ENCODE measurements around the gene PDE6H.

PDE6H gene

DNA sequence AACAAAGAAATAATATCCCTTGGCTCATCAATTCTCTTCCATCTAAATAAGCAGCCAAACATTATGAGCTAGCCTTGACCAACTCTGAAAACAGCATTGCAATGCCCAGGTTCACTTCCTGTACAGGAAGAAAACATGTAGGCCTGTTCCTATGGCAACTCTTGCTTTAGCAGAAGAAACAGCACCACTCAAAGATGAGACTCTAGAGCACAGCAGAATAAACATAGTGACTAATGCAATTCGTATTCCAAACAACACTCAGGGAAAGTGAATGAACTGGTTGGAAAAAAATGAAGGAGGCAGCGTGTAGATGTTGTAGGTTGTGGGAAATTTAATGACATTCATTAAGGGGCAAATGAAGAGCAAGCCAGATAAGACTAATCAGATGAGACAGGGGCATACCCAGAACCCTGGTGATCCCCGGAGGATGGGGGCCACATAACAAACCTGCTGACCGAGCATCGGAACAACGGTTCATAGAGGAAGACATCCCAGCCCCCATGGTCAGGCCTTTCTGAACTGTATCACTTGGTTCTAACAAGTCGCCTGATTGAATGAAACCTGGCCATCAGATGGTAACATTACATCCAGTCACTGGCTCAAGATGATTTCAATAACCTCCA lies 20.4 kb upstream of the PDE6H start:
- peak; percentile 65 for DNase-seq

GRCh38 chr12:14953752-14954151 lies 19.1 kb upstream of the PDE6H start:
- no peak for DNase-seq

GRCh38 chr12:14954269-14954668 lies 18.6 kb upstream of the PDE6H start:
- no peak for DNase-seq

- peak; percentile 63 for DNase-seq
These were observed 16.6 kb upstream of the PDE6H start for GRCh38 chr12:14956024-14956891.

GRCh38 chr12:14956905-14957304 lies 15.9 kb upstream of the PDE6H start:
- DNase-seq = no peak

- peak; percentile 45 for DNase-seq
These were observed 15.2 kb upstream of the PDE6H start for GRCh38 chr12:14957551-14958168.

DNA sequence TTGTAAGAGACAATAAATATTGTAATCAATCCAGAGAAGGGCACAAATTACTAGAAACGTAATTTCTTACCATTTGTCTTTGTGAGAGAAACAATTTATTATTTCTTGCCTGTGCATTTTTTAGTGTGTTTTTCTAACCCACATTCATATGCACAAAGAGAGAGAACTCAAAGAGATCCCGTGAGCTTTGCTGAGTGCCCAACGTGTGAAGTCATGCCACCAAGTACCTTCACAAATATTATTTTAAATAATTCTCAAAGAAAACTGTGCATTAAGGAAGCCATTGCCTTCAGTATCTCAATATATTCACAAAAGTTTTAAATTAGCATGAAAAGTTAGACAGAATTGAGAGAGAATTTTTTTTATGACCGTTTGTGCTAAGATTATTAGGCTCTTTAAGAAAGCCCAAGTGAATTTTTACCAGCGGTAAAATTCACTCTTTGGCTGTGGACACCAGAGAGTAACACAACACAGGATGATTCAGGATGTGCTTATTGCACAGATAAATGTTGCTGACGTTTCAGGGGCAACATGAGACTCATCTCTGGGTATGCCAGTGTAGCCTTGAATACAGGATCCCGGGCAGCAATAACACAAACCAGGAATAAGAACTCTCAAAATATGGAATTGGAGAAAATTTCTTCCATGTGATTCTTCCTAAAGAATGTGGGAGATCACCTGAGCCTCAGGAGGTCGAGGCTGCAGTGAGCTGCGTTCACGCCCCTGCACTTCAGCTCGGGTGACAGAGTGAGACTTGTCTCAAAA lies 14.3 kb upstream of the PDE6H start:
- peak; percentile 63 for DNase-seq

GRCh38 chr12:14959126-14959440 lies 13.8 kb upstream of the PDE6H start:
- DNase-seq = no peak

- peak; percentile 51 for DNase-seq
These were observed 13.4 kb upstream of the PDE6H start for GRCh38 chr12:14959463-14959862.

GRCh38 chr12:14959916-14960496 lies 12.8 kb upstream of the PDE6H start:
- peak; percentile 36 for DNase-seq

- peak; percentile 73 for DNase-seq
These were observed 12.0 kb upstream of the PDE6H start for GRCh38 chr12:14960548-14961465.

GRCh38 chr12:14961466-14962152 lies 11.2 kb upstream of the PDE6H start, which contains the start of gene ARHGDIB:
Gene ARHGDIB, minus strand, starts transcription at chr12:14961601. Its CDS starts 10,889 bp downstream, at chr12:14950712.
- DNase-seq = peak; percentile 96

GRCh38 chr12:14962153-14962539 lies 10.7 kb upstream of the PDE6H start:
- DNase-seq = peak; percentile 67

- no peak for DNase-seq
These were observed 10.0 kb upstream of the PDE6H start for GRCh38 chr12:14962797-14963196.

DNA sequence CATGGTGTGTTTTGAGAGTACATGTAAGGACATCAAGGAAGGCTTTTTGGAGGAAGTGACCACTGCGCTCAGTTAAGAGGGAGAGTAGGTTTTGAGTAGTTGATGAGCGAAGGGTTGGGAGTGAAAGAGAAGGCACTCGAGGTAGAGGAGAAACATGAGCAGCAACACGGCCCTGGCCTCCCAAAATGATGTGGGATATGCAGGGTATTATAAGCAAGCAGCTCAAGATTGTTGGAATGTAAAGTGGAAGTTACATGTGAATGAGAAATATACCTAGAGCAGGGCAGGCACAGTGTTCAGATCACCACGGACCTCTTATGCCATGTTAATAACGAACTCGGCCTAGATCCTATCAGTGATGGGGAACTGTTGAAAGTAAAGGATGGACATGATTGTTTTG lies 9.3 kb upstream of the PDE6H start:
- DNase-seq = no peak

GRCh38 chr12:14964406-14964805 lies 8.4 kb upstream of the PDE6H start:
- no peak for DNase-seq

- DNase-seq = no peak
These were observed 7.6 kb upstream of the PDE6H start for GRCh38 chr12:14965221-14965620.

GRCh38 chr12:14968478-14968877 lies 4.4 kb upstream of the PDE6H start:
- DNase-seq = no peak

DNA sequence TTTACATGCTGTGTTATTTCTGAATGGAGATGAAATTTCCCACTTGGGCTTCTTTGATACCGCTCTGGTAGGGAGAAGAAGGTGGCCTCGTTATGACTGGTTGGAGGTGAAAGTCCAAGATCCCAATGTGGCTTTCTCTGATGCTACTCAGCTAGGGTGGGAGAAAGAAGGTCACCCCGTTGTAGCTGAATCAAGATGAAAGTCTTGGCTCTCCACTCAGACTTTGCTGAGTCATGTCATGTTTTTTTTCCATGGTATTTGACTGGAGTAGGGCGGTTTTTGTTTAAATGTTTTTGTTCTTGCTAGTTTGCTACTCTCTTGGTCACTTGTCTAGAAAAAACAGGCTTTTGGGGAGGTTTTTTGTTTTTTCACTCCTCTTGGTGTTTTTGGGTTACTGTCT lies 2.4 kb upstream of the PDE6H start:
- DNase-seq = peak; percentile 54

DNA sequence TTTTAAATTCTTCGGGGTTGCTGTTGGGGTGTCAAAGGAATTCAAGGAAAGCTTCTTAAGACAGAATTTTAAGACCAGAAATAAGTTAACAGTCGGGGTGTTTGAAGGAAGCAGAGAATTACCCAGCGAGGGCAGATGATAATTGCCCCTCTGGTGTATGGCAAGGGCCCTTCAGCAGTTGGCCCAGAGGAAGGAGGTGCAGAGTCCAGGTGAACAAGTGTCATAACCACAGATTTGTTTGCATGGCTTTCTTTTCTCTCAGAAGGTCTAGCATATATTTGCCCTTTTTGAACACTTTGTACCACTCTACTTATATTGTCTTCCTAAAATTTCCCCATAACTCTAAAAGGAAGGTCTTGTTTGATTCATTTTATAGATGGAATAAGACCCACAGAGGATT lies 1.8 kb downstream of the PDE6H start:
- DNase-seq = no peak

GRCh38 chr12:14975457-14975856 lies 2.6 kb downstream of the PDE6H start:
- DNase-seq = no peak
